ENCODE data around the gene DBP. TPM values are rescaled to one million over a fixed set of nuclear protein-coding genes. Genes with fewer than 3 reads are reported as not detected.
"Not testable (repeated sequence)": the region's sequence is repeated elsewhere in the genome, so short reads cannot be mapped to it uniquely, and the experiment has no call there.

The DBP gene
- total RNA-seq, 1 experiment from 2014 or later: 3.5 TPM

GRCh38 chr19:48668332-48668731, 31.2 kb upstream of the DBP start:
- DNase-seq (ENCODE audit: extremely low read depth, low read depth): no peak

DNA sequence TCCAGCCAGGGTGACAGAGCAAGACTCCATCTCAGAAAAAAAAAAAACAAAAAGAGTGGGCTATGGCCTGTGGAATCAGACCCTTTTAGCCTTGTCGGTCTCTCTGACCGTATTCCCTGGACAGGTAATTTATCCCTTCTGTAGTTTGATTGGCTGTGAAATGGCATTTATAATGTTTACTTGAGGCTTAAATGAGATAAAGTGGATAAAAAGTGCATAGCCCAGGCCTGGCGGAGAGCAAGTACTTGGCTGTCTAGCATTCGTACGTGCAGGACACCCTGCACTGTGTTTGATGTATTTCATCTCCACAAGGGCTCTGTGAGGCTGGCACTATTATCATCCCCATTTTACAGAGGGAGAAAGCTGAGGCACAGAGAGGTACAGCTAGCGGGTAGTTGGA, 28.6 kb upstream of the DBP start:
- no peak for DNase-seq (ENCODE audit: extremely low read depth, low read depth)

DNA sequence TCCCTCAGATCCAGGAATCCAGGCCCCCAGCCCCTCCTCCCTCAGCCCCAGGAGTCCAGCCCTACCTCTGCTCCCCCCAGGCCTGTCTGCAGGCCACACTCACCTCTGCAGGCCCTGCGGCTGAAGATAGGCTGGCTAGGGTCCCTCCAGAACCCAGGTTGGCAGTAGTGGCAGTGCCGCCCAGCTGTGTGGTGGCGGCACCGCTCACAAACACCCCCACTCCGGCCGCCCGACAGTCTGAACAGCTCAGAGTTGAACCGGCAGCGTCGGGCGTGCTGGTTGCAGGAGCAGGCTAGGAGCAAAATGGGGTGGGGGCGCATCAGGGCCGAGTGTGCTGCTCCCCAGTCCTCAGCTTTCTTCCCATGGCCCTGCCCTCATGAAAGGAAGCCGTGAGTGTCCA, 27.3 kb upstream of the DBP start:
- no peak for DNase-seq (ENCODE audit: extremely low read depth, low read depth)

DNA sequence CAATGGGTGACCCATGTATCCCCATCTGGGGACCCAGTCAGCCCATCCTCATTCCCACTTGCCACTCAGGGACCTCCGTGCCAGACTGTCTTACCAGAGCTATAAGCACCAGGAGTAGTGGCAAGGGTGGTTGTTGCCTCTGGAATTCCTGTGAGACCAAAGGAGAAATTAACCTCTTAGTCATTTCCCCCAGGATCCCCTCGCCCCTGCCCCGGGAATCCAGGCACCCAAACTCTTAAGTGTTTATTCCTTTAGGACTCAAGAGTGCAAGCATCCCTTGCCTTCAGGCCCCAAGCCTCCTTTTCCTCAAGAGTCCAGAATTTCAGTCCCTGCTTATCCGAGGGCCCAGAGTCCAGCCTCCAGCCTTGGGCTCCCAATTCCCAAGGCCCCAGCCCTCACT, 26.5 kb upstream of the DBP start:
- DNase-seq (ENCODE audit: extremely low read depth, low read depth): no peak

DNA sequence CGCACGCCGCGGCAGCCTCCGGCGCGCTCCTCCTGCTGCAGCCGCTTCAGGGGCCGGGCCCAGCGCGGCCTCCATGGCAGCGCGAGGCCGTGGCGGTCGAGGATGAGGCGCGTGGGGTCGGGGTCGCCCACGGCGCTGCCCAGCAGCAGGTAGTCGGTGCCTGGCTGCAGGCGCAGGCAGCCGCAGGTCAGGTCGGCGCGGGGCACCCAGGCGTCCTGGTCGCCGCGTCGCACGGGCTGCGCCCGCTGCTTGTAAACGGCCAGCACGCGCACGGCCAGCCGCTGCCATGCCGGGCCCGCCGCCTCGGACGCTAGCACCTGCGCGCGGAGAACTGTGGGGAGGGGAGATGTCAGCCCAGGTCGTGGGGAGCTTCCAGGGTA, 24.5 kb upstream of the DBP start:
- DNase-seq (ENCODE audit: extremely low read depth, low read depth): no peak

DNA sequence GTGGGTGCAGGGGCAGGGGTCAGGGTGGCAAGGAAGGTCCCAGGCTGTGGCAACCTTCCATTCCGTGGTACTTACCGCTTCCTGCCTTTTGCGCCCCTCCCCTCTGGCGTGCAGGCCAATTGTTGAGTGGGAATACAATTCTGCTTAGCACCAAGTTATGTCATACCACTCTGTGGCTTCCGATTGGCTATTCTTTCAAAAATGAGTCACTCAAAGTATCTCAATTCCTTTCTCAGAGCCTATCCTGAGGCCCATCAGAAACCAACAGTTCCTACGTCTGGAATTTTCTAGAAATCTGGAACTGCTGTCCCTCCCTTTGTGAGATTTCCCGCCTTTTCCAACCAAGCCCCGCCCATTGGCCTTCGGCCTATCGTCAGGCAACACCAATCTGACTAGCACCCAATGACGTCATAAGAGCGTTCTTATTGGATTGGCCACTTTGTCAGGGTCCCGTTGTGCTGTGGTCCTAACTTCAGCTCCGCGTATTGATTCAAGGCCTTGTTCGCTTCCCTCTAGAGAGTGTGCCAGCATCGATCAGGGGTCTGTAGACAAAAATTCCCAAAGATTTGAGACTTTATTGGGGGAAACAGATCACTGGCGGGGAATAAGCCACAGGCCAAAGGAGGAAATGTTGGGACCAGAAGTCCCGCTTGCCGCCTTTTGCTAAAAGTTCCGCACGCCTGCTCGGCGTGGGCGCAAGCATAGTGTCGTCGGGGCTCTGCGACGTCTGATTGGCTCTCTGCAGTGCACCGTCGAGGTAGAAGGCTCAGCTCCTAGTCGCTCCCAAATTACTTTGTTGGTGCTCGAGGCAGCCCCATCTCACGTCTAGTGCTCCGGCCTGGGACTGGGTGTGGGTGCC, 23.9 kb upstream of the DBP start:
- peak; percentile 87 for DNase-seq (ENCODE audit: extremely low read depth, low read depth)

DNA sequence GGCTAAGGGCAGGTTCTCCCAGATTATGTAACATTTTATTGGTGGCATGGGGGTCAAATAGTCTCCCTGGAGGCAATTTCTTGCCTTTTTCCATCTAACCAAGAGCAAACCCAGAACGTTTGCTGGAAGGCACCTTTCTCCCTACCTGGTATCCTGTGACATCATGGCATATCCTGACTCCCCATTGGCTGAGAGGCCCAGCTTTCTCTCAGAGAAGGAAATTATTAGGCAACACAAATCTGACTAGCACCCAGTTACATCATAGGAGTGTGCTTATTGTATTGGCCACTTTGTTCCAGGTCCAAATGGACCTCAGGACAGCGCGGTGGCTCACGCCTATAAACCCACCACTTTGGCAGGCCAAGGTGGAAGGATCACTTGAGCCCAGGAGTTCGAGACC, 22.6 kb upstream of the DBP start:
- no peak for DNase-seq (ENCODE audit: extremely low read depth, low read depth)

GRCh38 chr19:48658483-48658882, 21.3 kb upstream of the DBP start:
- no peak for DNase-seq (ENCODE audit: extremely low read depth, low read depth)

DNA sequence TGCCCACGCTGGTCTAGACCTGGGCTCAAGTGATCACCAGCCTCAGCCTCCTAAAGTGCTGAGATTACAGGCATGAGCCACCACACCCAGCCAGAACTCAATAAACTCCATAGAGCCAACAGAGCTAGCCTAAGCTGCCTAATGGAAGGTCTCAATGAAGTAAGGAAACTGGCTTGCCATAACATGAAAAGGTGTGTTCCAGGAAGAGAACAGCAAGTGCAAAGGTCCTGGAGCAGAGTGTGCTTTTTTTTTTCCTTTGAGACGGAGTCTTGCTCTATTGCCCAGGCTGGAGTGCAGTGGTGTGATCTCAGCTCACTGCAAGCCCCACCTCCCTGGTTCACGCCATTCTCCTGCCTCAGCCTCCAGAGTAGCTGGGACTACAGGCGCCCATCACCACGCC, 20.6 kb upstream of the DBP start:
- DNase-seq (ENCODE audit: extremely low read depth, low read depth): not testable (repeated sequence)

DNA sequence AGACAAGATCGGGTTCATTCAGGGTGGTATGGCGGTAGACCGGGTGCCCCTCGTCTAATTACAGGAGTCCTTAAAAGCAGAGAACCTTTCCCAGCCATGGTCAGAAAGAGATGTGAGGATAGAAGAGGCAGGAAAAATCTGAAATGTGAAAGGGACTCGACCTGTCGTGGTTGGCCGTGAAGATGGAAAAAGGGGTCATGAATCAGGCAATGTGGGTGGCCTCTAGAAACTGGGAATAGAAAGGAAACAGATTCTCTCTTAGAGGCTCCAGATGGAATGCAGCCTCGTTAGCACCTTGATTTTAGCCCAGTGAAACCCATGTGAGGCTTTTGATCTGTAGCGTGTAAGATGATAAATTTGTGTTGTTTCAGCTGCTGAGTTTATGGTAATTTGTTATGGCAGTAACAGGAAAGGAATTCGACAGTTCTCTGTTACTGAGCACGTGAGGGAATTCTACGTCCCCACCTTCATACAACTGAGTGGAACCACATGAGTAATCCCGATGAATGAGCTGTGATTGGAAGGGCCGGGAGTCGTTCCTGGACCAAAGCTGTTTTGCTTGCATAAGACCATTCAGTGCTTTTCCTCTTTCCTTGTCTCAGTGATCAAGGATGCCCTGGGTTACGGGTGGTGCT, 19.8 kb upstream of the DBP start:
- DNase-seq (ENCODE audit: extremely low read depth, low read depth): no peak

DNA sequence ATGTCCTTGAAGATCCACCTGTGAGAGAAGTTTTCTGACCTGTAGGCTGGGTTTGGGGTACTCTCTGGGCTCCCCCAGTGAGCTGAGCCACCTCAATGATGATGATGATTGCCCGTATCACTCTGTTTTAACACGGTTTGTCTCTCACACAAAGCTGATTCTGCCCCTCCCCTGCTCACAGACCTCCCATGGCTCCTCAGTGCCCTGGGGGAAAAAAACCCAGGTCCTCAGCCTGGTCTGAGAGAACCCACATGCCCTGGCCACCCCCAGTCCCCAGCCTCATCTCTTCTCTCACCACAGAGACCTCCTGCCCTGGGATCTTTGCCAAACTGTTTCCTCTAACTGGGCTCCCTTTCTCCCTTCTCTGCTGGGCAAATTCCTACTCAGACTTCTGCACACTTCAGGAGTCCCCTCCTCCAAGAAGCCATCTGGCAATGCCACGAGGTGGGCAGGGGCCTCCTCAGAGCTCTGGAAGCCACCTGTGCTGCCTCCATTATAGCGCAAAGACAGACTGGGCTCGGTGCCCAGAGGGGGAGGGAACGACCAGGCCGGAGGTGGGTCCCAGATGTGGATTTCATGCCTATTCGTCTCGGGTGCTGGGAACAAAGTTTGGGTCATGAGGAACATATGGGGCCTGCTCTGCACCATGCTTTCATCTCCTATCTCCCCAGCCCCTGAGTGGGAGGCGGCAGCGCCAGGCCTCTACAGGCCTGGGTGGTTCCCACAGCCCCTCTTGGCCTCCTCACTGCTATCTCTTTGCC, 17.3 kb upstream of the DBP start:
- no peak for DNase-seq (ENCODE audit: extremely low read depth, low read depth)

DNA sequence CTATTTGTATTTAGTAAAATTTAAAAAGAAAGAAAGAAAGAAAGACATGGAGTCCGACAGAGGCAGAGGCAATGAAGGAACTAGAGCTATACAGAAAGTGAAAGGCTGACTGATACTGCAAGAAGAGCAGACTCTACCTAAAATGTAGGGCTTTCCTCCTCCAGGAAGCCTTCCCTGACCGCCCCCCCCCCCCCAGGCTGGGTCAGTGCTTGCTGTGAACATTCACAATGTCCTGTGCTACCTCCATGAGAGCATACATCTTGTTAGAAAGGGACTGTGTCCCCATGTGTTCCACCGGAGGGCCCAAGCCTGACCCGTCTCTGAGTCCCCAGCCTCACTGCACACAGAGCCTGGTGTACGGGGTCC, 14.5 kb upstream of the DBP start:
- no peak for DNase-seq (ENCODE audit: extremely low read depth, low read depth)

- DNase-seq (ENCODE audit: extremely low read depth, low read depth): no peak
Observed at GRCh38 chr19:48650974-48651682, 13.9 kb upstream of the DBP start.

DNA sequence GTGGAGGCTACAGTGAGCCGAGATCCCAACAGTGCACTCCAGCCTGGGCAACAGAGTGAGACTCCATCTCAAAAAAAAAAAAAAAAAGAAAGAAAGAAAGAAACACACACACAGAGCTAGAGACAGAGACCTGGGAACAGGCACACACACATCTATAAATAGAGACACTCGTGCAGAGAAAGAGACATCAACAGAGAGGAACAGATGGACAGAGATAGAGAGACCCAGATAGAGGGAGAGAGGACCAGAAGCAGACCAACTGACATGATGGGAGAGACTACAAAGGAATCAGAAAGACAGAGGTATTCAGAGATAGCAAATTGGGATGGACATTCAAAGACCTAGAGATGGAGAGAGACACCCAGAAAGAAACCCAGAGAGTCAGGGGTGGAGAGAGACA, 11.0 kb upstream of the DBP start:
- DNase-seq (ENCODE audit: extremely low read depth, low read depth): no peak

GRCh38 chr19:48646722-48647216, 9.6 kb upstream of the DBP start:
- no peak for DNase-seq (ENCODE audit: extremely low read depth, low read depth)

DNA sequence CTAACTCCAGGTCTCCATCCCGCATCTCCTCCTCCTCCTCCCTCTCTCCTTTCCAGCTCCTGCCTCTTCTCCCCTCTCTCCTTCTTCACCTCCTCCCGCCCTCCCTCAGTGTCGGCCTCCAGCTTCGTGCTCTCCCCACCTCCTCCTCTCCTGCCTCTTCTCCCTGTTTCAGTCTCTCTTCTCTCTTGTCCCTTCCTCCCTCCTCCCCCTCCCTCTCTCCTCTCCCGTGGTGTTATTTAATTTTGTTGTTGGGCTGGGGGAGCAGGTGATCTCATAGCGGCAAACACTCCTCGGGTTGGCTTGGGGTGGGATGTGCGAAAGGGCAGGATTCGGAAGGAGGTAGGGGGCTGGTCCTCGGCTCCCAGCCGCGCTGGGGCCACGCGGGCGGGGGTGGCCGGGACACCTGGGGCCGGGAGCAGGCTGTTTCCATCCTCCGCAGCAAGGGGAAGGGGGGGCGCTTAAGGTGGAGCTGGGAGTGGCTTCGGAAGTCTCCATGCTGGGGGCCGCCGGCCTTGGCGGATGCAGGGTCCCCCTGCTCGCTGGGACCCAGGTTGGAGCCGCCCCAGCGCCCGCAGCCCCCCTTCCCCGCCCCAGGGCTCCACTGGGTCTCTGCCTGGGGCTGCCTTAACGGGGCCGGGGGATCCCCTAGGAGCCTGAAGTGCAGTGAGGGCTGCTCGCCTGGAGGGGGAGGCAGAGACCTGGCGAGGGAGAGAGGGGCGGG, 9.0 kb upstream of the DBP start, which contains the start of gene CA11:
CA11 (minus strand) TSS at position 187 of the 721 bp plus-strand sequence. CDS start 555 bp downstream, outside the sequence.
- peak; percentile 80 for DNase-seq (ENCODE audit: extremely low read depth, low read depth)

GRCh38 chr19:48645620-48646000, 8.4 kb upstream of the DBP start:
- no peak for DNase-seq (ENCODE audit: extremely low read depth, low read depth)

- no peak for DNase-seq (ENCODE audit: extremely low read depth, low read depth)
Observed at GRCh38 chr19:48644839-48645619, 7.8 kb upstream of the DBP start.

GRCh38 chr19:48644355-48644754, 7.2 kb upstream of the DBP start:
- no peak for DNase-seq (ENCODE audit: extremely low read depth, low read depth)
